Measurements from ENCODE around the gene RPL13A. TPM values are rescaled to one million over a fixed set of nuclear protein-coding genes. Genes with fewer than 3 reads are reported as not detected.

RPL13A gene
- total and polyA plus RNA-seq, 2 of the 4 experiments (the other 2 are of a cell fraction) = 1,477 to 2,069 TPM

- no peak overlapping the region for H2BK20ac ChIP-seq (ENCODE audit: low read depth, low read length)
- no peak overlapping the region for H3K27ac ChIP-seq (ENCODE audit: insufficient read depth, low read length)
- H2AK9ac ChIP-seq (replicated peaks; ENCODE audit: low read depth, low read length, poor library complexity) = no peak overlapping the region
- peaks cover 53% of the 10 kb centered on the region for H3K27me3 ChIP-seq (ENCODE audit: control insufficient read depth, insufficient read depth, low read length)
- in situ Hi-C loops (cut with MboI; ENCODE audit: low sequenced_read_pairs) (loop anchor here (10.0 kb wide), 1 partner anchor 47 kb away; no protein-coding TSS in a partner anchor), dilution Hi-C loops (cut with HindIII; ENCODE audit: low sequenced_read_pairs, unreplicated experiment) (no loop called here), intact Hi-C loops (cut with micrococcal nuclease) (no loop called here)
- H2BK15ac ChIP-seq (ENCODE audit: low read depth, low read length) = no peak overlapping the region
- H2AK5ac ChIP-seq (ENCODE audit: low read depth, low read length) = no peak overlapping the region
- no peak overlapping the region for H3K56ac ChIP-seq (ENCODE audit: extremely low read depth, insufficient read depth, low read length)
- no peak overlapping the region for H3K9ac ChIP-seq (ENCODE audit: low read depth, low read length)
- H3K4ac ChIP-seq (ENCODE audit: low read depth, low read length) = no peak overlapping the region
- TF ChIP-seq MAFK (IDR thresholded peaks at IDR 0.05; ENCODE audit: low read depth, low read length) = no peak
- TF ChIP-seq CEBPB (IDR thresholded peaks at IDR 0.05; ENCODE audit: low read depth, low read length) = no peak
- no peak for TF ChIP-seq RFX5 (IDR thresholded peaks at IDR 0.05; ENCODE audit: low read depth, low read length)
- no peak for TF ChIP-seq MAZ (IDR thresholded peaks at IDR 0.05; ENCODE audit: borderline replicate concordance, low read depth, low read length)
- TF ChIP-seq FOS (IDR thresholded peaks at IDR 0.05; ENCODE audit: low read depth, low read length) = no peak
- no peak for TF ChIP-seq RAD21 (IDR thresholded peaks at IDR 0.05; ENCODE audit: low read length)
- TF ChIP-seq CHD1 (IDR thresholded peaks at IDR 0.05; ENCODE audit: low read depth, low read length) = no peak
- TF ChIP-seq SMC3 (IDR thresholded peaks at IDR 0.05; ENCODE audit: low read depth, low read length) = no peak
- TF ChIP-seq CTCF (conservative IDR thresholded peaks at IDR 0.05; ENCODE audit: low read depth, low read length) = no peak
- no peak for TF ChIP-seq USF2 (IDR thresholded peaks at IDR 0.05; ENCODE audit: low read depth, low read length)
- no peak for TF ChIP-seq POLR2A (IDR thresholded peaks at IDR 0.05; ENCODE audit: low read depth, low read length)
- TF ChIP-seq NFE2L2 (IDR thresholded peaks at IDR 0.05; ENCODE audit: low read depth, low read length) = no peak
- TF ChIP-seq RCOR1 (IDR thresholded peaks at IDR 0.05; ENCODE audit: insufficient replicate concordance, low read length) = no peak
- H4K20me1 ChIP-seq (ENCODE audit: insufficient read depth, low read length) = peaks cover 3% of the 10 kb centered on the region; the same call in 1 of the 2 replicates
- no peak overlapping the region for H3K18ac ChIP-seq (ENCODE audit: low read depth, low read length)
- no peak overlapping the region for H4K91ac ChIP-seq (ENCODE audit: insufficient read depth, low read depth, low read length)
- peaks cover 3% of the 10 kb centered on the region; the same call in 1 of the 2 replicates for H3K36me3 ChIP-seq (ENCODE audit: control insufficient read depth, insufficient read depth, low read length)
- ATAC-seq (ENCODE audit: low read depth) (no peak), DNase-seq (no peak)
- WGBS, 2 experiments (ENCODE audit: extremely low coverage in 2 of 2, insufficient read length in 1 of 2) = 32% methylated on average over 14 of the region's 14 CpGs; no CpG with 5 or more reads in 1 of the 2 experiments
- ChIA-PET POLR2A (ENCODE audit: unreplicated experiment) (no interaction called here), CTCF (no interaction called here)
- no peaks in the 10 kb centered on the region for H3K9me3 ChIP-seq (ENCODE audit: control insufficient read depth, insufficient read depth, low read length)
- H2AFZ ChIP-seq (replicated peaks; ENCODE audit: low read length, poor library complexity) = no peak overlapping the region
- no peak overlapping the region for H2BK120ac ChIP-seq (ENCODE audit: low read depth, low read length)
- H2BK5ac ChIP-seq (ENCODE audit: low read depth, low read length, poor library complexity, severe bottlenecking) = no peak overlapping the region
- no peak overlapping the region for H3K4me2 ChIP-seq (ENCODE audit: low read depth, low read length)
- peaks cover 3% of the 10 kb centered on the region; the same call in 1 of the 2 replicates for H3K9me1 ChIP-seq (ENCODE audit: insufficient read depth, low read length)
- H4K8ac ChIP-seq (ENCODE audit: low read depth in 2 of 2, low read length in 2 of 2) = no peak overlapping the region
- H3K4me1 ChIP-seq (ENCODE audit: control insufficient read depth, insufficient read depth, low read length) = no peaks in the 10 kb centered on the region
- no peak overlapping the region for H3K23ac ChIP-seq (ENCODE audit: low read depth, low read length)
- H3K4me3 ChIP-seq (ENCODE audit: insufficient read depth, low read depth, low read length) = no peak overlapping the region
- no TSS peak for BruUV-seq (replicated peaks)
- H4K5ac ChIP-seq (ENCODE audit: low read depth, low read length) = no peak overlapping the region
- no peaks in the 10 kb centered on the region for H3K79me1 ChIP-seq (ENCODE audit: low read depth in 1 of 2, low read length in 2 of 2)
- H3K14ac ChIP-seq (replicated peaks; ENCODE audit: low read depth, low read length) = no peak overlapping the region
Observed at GRCh38 chr19:49441960-49442350, 45.5 kb upstream of the RPL13A start.
